ENCODE data around the gene SPPL2A.

SPPL2A gene

GRCh38 chr15:50652671-50653070, 112.8 kb downstream of the SPPL2A start:
- Histone ChIP-seq H3K9ac (ENCODE audit: low read depth, low read length) (no peak overlapping the region), H3K4me1 (ENCODE audit: insufficient read depth, low read length) (peaks cover 3% of the 10 kb centered on the region; the same call in 1 of the 2 replicates), H3K9me3 (ENCODE audit: insufficient read depth, low read depth, low read length) (no peaks in the 10 kb centered on the region), H3K27ac (ENCODE audit: low read depth, low read length) (no peak overlapping the region), H3K27me3 (ENCODE audit: insufficient read depth, low read length) (no peaks in the 10 kb centered on the region), H3K36me3 (ENCODE audit: insufficient read depth, low read length) (peaks cover 86% of the 10 kb centered on the region), H3K4me3 (ENCODE audit: low read length) (no peak overlapping the region)
- 76% methylated on average over 3 of the region's 3 CpGs for WGBS
